AG09309 (cell line): Measurements from ENCODE around the gene LSM4.

Source experiments
- DNase-seq: peaks from one replicate; pipeline ENCODE4 v3.0.0-alpha.2; 2010; ENCODE audit warnings: low read depth
- H3K4me3 ChIP-seq: 2 replicates; pipeline ENCODE4 v1.5.1; 2011; ENCODE audit warnings: mild to moderate bottlenecking, low read depth, low read length, moderate library complexity; ENCODE audit not compliant: control insufficient read depth
- CTCF ChIP-seq: IDR thresholded peaks from 2 replicates; pipeline ENCODE4 v1.5.1; 2011; ENCODE audit warnings: mild to moderate bottlenecking, low read depth, low read length, inconsistent platforms; ENCODE audit not compliant: insufficient read depth, control insufficient read depth; ENCODE audit errors: missing control alignments

LSM4 gene

GRCh38 chr19:18257503-18258470 lies 65.1 kb downstream of the LSM4 start:
- H3K4me3 ChIP-seq, result no peak overlapping the region
- no peak for TF ChIP-seq CTCF
- no peak for DNase-seq
